Measurements from ENCODE around the gene PRKCB.

The PRKCB gene

DNA sequence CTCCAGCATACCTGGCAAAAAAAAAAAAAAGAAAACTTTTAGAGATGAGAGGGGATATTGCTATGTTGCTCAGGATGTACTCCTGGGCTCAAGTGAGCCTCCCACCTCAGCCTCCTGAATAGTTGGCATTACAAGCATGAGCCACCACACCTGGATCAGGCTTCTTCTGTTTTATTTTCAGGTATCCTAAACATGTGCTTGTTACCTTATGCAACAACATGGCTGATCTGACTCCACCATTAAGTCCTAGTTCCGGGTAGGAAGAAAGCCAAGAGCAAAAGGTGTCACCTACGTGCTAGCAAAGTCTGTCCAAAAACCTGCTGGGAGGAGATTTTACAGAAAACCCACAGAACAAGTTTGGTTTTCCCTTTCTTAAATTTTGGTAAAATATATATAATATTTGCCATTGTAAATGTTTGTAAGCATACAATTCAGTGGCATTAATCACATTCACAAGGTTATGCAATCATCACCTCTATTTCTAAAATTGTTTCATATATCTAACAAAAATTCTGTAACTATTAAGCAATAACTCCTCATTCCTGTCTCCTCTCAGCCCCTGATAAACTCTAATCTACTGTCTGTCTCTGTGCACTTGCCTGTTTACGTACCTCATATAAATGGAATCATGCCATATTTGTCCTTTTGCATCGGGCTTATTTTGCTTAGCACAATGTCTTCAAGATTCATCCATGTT lies 411.3 kb downstream of the PRKCB start:
- no peak overlapping the region for H3K4me3 ChIP-seq (ENCODE audit: low read depth, low read length)
- DNase-seq (ENCODE audit: low read depth), result no peak
- no peak for TF ChIP-seq CTCF (IDR thresholded peaks at IDR 0.05; ENCODE audit: control insufficient read depth, extremely low read depth, insufficient read depth)

- no peak overlapping the region for H3K4me3 ChIP-seq (ENCODE audit: low read depth, low read length)
- peak; percentile 13 for DNase-seq (ENCODE audit: low read depth)
- peak; percentile 59 for TF ChIP-seq CTCF (IDR thresholded peaks at IDR 0.05; ENCODE audit: control insufficient read depth, extremely low read depth, insufficient read depth)
Observed at GRCh38 chr16:24253192-24253591, 417.4 kb downstream of the PRKCB start.

GRCh38 chr16:24255456-24256371 lies 419.9 kb downstream of the PRKCB start, which contains the start of gene CACNG3:
TSS of gene CACNG3 (plus strand) at chr16:24256335. CDS start at chr16:24256755, 420 bp downstream.
- DNase-seq (ENCODE audit: low read depth), result peak; percentile 14
- no peak within 1 kb of the TSS for H3K4me3 ChIP-seq (ENCODE audit: low read depth, low read length)
- no peak for TF ChIP-seq CTCF (IDR thresholded peaks at IDR 0.05; ENCODE audit: control insufficient read depth, extremely low read depth, insufficient read depth)

DNA sequence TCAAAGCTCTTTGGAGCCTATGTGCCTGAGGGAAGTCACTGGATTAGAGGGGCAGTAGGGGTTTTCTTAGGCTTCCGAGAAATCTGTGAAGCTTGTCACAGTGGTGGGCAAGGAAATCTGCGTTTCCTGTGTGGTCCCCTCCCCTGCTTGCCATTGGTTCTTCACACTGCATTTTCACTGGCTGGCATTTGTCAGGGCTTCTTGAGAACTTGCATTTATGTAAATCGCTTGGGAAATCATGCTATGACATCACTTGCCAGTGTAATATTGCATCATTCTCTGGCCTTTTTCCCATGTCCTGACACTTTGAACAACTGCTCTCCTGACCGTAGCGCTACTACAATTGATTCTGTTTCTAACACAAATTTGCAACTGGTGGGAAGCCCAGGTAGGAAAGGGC lies 422.2 kb downstream of the PRKCB start:
- H3K4me3 ChIP-seq (ENCODE audit: low read depth, low read length), result no peak overlapping the region
- no peak for DNase-seq (ENCODE audit: low read depth)
- no peak for TF ChIP-seq CTCF (IDR thresholded peaks at IDR 0.05; ENCODE audit: control insufficient read depth, extremely low read depth, insufficient read depth)

DNA sequence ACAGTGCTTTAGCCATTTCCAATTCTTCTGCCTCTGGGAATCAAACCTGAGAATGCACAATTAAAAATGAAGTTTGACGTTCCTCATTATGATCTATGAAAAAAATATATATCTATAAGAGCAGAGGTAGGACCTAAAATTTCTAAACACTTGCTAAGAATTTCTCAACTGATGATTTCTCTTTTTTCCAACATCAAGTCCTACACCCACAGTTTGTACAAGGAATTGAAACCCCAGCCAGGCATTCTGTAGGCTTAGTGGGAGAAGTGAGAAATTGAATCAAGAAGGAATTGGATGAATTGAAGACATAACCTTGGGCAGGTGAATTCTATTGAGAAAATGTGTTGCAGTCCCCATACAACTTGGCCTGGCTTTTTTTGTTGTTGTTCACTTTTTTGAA lies 423.0 kb downstream of the PRKCB start:
- no peak overlapping the region for H3K4me3 ChIP-seq (ENCODE audit: low read depth, low read length)
- TF ChIP-seq CTCF (IDR thresholded peaks at IDR 0.05; ENCODE audit: control insufficient read depth, extremely low read depth, insufficient read depth), result no peak
- DNase-seq (ENCODE audit: low read depth), result no peak

GRCh38 chr16:24262816-24263215 lies 427.0 kb downstream of the PRKCB start:
- DNase-seq (ENCODE audit: low read depth), result no peak
- no peak overlapping the region for H3K4me3 ChIP-seq (ENCODE audit: low read depth, low read length)
- TF ChIP-seq CTCF (IDR thresholded peaks at IDR 0.05; ENCODE audit: control insufficient read depth, extremely low read depth, insufficient read depth), result no peak

Measured in LNCaP clone FGC (cell line).